Islet of Langerhans (tissue), 1 donor: ENCODE data around the gene PDE6H.

ENCODE experiments used
- FAIRE-seq: peaks from one replicate; lab custom pipeline; 2011; peaks lifted over from hg19 to GRCh38; lab: Jason Lieb, UNC

The PDE6H gene

DNA sequence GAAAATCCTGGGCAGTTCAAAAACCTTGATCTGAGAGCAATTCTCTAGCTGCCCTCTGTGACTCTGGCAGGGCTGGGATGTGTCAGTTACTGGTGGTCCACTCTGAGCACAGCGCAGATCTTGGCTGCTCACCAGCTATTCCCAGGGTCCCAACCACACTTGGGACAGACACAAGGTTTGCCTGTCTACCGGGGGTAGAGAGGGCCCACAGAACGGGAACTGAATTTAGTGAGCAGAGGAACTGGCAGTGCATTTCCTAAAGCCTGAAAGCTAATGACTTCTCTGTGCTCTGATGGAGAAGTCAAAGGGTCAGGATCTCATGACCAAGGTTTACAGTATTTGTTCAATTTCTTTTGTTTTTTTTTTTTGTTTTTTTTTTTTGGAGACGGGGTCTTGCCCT, 2.6 kb downstream of the PDE6H start:
- FAIRE-seq: no peak

DNA sequence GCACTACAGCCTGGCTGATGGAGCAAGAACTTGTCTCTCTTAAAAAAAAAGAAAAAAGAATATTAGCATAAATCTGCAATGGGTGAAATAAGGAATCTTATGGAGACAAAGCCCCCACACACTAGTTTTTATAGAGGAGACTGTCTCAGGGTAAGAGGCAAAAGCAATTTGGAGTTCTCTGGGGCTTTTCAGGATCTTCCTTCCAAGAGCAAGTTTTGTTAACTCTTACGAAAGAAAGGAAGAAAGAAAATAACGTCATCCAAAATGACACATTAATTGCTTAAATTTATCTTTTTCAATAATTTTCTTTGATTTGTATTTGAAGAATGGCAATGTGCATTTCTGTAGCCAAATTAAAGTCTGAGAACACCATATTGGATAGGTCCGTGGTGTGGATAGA, 3.8 kb downstream of the PDE6H start:
- FAIRE-seq: no peak

DNA sequence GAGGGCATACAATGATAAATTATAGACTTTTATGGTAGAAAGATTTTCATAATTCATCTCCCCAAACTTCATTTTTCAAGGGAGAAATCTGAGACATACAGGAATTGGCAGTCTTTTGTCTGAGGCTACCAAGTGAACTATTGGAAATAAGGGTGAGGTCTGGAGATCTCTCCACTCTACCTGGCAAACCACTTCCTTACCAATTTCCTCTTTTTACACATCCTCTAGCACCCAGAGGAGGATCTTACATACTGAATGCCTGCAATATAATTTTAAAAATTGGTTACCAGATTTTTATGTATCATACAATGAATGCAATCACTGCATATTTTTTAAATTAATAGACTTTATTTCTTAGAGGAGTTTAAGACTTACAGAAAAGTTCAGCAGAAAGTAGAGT, 6.6 kb downstream of the PDE6H start:
- FAIRE-seq: no peak

DNA sequence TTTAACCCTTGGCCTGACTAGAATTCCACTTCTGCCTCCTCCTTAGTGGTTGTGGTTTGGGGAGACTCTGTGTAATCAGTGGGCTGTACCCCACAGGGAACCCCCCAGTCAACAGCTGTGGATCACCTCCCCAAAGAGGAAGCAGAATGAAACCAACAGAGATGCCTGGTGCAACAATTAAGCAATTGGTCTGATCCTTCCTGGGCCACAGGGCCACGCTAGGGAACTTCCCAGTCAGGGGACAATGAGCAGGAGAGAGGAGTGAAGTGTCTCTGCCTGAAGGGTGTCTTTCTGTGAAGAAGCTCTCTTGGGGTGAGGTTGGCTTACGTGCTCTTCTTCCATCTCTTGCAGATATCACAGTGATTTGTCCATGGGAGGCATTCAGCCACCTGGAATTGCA, 8.2 kb downstream of the PDE6H start:
- FAIRE-seq: no peak

DNA sequence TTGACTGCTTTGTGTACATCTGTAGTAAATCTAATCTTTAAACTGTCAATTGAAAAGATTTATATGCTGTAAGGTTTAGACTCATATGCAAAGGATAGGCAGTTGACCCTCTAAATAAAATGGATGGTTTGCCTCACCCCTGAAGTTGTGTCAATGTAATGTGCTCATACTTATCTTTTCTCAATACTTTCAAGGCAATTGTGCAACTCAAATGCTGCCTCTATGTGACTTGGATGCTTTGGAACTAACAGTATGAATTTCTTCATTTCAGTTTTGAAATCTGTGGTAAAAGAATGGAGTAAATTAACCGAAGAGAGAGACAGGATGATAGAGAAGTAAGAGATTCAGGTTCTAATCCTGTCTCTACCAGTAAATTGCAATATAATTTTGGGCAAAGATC, 9.7 kb downstream of the PDE6H start:
- FAIRE-seq: no peak

DNA sequence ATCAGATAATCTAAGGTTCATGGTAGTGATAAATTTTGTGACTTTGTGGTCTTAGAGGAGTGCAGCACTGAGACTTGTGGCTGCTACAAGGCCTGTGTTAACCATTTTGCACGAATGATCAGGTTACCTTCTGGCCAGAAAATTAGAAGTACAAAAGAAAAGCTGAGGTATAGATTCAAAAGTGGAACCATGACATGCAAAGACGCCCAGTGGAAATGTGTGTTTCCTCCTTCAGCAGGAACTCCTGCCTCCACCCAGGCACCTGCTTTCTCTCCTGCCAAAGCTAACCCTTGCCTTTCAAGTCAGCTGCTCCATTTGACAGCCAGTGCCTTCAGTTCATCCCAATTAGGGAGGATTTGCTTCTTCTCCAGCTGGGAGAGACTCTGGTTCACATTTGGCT, 10.1 kb downstream of the PDE6H start:
- no peak for FAIRE-seq

DNA sequence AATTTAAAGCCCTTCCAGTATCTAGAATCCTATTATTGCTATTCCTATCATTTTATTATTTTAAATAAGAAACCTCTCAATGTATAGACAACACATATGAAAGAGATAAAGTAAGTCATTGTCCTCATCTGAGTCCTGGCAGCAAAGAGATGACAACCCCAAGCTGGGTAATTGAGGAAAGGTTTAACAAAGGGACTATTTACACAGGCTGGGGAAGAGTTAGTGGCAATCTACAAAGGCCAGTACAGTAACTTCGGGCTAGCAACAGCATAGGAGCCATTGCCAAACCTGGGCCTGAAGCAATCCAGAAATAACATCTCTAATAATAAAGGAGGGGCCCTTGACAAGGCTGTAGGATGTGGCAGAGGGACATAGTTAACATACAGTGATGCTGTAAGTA, 11.2 kb downstream of the PDE6H start:
- FAIRE-seq: no peak

DNA sequence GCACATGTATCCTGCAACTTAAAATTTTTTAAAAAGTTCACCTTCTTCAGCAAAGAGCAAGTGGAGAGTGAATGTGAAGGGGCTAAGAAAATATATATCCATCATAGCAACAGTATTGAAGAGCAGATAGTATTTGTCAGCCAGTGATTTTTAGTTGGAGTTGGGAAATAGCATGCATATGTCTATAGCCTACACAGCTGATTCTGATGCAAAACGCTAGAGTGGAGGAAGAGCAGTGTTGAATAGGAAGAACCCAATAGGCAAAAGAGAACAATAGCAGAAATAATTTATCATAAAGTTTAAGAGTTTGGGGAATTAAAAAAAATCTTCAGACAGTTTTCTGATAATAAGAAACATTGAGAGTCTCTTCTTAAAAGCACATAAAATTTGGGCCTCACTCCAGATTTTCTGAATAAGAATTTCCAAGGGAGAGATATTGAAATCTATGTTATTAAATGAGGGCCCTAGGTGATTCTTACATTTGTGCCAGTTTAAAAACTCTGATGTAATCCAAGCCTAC, 12.0 kb downstream of the PDE6H start:
- FAIRE-seq: no peak

DNA sequence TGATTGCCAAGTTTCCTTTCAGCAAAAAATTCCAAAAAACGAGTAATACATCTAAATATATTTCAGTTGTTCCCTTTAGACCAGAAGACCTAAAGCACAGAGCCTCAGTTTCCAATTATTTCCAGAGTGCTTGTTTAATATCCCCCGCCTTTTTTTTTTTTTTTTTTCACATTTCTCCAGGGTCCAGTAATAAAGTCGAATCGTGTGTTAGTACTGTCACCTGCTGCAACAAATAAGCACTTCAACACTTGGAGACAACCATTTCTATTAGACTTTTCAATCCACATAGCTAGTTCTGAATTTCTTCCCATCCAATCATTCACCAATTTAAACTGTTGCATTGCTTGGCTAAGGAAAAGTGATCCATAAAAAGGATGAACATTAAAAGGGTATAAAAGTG, 13.6 kb downstream of the PDE6H start:
- no peak for FAIRE-seq

DNA sequence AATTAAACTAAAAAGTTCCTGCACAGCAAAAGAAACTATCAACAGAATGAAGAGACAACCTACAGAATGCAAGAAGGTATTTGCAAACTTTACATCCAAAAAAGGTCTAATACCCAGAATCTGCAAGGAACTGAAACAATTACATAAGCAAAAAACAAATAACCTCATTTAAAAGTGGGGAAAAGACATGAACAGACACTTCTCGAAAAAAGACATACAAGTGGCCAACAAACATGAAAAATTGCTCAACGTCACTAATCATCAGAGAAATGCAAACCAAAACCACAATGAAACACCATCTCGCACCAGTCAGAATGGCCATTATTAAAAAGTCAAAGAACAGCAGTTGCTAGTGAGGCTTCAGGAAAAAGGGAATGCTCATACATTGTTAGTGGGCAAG, 15.2 kb downstream of the PDE6H start:
- FAIRE-seq: no peak

DNA sequence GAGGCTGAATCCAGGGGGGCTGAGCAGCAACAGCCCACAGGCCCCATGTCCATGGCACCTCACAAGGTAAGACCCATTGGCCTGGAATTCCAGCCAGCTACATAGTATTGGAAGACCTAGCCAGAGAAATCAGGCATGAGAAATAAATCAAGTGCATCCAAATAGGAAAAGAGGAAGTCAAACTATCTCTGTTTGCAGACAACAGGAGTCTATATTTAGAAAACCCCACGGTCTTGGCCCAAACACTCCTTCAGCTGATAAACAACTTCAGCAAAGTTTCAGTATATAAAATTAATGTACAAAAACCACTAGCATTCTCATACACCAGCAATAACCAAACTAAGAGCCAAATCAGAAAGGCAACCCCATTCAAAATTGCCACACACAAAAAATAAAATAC, 16.9 kb downstream of the PDE6H start:
- no peak for FAIRE-seq

DNA sequence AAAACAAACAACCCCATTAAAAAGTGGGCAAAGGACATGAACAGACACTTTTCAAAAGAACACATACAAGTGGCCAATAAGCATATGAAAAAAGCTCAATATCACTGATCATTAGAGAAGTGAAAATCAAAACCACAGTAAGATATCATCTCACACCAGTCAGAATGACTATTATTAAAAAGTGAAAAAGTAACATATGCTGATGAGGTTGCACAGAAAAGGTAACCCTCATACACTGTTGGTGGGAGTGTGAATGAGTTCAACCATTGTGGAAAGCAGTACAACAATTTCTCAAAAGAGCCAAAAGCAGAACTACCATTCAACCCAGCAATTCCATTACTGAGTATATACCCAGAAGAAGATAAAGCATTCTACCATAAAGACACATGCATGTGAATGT, 18.2 kb downstream of the PDE6H start:
- FAIRE-seq: no peak

DNA sequence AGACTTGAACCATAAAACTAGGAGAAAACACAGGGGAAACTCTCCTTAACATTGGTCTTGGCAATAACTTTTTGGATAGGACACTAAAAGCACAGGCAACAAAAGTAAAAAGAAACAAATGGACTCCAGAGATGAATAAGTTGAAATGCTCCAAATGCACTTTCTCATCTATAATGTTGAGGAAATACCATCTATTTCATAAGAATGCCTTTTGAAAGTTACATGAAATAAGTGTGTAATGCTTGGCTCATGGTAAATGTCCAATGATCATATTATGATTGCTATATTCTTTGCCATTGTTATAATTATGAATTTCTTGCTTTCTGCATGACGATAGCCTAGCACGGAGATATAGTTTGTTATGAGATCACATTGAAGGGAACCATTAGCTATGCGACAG, 19.8 kb downstream of the PDE6H start:
- FAIRE-seq: no peak

DNA sequence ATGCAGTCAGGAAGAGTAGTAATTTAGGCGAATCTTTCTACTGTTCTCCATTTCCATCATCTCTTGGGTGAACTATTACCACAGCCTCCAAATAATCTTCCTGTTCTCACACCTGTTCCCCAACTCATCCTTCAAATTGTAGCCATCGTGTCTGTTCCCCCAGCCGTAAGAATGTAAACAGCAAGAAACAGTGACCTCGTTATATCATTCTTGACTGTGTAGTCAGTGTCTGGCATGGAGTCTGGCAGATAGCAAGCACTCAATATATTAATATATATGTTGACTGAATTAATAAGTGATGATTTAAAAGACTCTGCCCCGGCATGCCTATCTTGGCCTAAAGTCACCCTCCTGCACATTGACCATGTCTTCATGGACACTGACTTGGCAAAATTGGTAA, 20.3 kb downstream of the PDE6H start:
- FAIRE-seq: no peak

DNA sequence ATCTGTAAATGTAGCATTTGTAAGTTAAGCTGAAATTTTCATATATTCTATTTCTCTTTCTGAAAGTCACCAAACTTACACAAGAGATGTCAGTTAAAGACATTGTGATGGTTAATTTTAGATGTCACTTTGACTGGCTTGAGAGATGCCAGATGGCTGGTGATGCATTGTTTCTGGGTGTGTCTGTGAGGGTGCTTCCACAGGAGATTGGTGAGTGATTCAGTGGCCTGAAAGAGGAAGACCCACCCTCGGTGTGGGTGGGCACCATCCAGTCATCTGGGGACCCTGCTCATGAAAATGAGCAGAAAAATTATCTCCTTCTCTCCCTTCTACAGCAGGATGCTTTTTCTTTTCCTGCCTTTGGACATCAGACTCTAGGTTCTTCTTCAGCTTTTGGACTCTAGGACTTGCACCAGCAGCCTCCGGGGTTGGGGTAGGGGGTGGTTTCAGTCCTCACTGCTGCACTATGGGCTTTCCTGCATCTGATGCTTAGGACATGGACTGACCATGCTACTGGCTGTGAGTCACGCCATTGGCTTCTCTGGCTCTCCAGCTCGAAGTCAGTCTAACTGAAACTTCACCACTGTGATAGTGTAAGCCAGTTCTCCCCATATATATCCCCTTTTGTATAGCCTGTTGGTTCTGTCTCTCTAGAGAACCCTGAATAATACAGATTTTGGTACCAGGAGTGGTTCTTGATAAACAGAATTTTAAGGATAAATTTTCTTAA, 20.9 kb downstream of the PDE6H start:
- no peak for FAIRE-seq

DNA sequence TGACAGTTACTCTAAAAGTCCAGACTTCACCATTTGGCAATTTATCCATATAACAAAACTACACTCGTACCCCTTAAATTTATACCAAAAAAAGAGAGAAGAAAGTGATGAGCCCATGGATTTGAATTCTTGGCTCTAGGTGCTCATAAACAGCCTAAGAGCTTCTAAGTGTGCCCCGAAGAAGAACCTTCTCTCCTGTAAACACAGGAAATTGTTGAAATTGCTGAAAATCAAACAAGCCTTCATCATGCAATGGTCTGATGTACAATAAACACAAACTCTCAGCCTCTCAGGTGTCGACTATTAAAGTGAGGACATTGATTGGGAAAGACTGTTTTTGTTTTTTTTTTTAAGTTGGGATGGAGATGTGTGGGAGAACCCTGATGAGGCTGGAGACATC, 21.8 kb downstream of the PDE6H start:
- FAIRE-seq: no peak

DNA sequence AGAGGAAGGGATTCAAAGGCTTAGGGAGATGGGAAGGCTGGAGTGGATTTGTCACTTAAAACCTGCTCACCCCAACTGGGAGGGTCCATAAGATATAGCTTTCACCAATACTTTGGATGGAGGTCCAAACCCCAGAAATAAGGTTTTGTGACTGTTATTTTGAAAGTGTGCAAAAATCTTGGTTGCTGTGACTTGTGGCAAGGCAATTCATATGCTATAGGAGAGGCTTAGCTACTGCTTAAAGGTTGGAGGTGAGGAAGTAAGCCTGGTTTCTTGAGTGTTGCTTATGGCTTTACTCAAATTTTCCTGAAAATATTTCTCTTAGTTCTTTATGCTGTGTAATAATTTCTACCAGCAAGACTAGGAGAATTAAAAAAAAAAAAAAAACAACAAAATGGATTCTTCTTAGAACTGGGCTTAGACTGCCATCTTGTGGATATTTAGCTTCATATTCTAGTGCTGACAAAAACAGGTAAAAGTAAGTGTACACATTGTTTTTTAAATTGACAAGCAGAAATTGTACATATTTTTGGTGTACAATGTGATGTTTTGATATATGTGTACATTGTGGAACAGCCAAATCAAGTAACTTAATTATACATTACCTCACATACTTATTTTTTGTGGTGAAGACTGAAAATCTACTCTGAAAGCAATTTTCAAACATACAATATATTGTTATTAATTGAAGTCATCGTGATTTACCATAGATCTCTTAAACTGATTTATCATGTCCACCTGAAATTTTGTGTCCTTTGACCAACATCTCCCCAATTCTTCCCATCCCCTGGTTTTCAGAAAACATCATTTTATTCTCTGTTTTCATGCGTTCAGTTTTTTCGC, 23.0 kb downstream of the PDE6H start:
- FAIRE-seq: peak; percentile 100

DNA sequence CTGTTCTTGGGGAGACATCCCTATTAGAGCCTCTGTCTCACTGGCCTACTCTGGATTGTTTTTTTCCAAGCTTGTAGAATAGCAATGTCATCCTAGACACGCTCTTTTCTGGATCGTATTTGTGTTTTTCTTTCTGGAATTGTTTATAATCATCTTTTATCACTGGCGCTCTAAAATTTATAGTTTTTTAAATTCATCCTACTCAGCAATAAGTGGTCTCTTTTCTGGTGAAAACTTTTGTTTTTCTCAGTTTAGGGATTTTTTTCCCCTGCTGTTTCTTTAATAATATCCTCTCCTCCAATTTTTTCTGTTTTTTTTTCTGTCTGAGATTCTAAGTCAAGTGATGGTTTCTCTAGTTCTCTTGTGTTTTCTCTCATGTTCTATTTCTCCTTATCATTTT, 25.2 kb downstream of the PDE6H start:
- no peak for FAIRE-seq

DNA sequence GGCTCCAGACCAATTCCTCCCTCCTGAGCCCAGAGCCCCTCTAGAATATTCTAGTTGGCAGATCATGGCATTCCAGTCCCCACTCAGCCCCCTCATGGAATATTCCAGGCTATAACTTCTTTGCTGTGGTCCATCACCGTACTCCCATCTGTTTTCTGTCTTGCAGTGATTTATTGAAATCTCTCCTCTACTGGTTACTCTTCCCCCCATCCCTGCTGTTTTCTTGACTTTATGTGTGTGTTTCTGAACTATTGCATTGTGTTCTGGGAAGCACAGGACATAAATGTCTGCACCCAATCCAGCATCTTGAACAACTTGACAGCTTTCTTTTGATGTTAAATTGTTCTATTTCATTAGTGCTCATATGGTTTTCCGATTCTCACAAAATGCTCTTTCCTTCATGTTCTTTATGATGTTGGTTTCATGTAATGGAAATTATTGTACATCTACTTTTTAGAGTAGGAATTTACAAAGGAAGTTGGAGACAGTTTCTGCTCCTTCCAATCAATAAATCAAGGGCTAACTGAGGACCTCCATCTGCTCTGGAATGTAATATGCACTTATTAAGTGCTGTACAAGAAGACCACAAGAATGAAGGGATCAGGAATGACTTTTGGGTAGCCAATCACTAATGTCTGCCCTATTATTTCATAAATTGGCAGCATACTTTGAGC, 26.3 kb downstream of the PDE6H start:
- no peak for FAIRE-seq

DNA sequence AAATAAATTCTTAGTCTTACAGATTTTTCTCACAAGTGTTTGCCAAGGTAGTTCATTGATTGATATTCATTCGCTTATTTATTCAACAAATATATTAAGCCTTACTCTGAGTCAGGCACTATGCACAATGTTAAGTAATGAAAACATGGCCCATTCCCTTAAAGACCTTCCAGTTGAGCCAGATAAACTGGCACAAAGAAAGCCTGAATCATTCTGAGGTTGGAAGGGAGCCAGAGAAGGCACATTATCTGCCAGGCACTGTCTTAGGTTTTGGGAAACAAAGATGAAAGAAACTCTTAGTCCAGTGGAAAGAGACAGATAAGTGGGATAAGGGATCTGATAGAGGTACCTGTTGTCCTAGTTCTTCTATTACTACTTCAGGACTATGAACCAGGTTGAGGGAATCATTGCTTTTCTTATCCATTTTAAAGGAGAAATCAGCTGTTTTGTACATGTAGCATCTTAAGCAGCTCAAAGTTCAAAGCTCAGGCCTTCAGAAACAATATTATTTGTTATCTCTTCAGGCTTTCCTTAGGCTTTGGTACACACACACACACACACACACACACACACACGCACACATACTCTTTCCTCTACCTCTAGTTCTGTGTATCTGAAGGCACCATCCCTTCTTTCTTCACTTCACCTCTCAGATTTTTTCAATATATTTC, 27.0 kb downstream of the PDE6H start:
- FAIRE-seq: no peak

DNA sequence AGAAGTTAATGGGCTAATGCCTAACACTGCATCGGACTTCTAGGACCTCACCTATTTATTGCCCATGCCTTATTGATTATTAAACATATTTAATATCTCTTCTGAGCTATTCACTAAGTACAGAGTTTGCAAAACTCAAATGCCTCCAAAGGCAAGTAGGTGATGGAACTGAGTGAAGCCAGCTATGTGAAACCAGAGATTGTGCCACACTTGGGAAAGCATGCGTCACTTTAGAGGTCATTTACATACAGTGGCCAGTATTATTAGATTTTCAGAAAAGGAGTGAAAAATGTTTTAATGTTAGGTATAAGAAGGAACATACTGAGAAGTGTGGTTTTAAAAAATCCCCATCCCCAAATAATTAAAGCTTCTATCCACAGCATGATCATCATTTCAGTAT, 27.7 kb downstream of the PDE6H start:
- FAIRE-seq: no peak

DNA sequence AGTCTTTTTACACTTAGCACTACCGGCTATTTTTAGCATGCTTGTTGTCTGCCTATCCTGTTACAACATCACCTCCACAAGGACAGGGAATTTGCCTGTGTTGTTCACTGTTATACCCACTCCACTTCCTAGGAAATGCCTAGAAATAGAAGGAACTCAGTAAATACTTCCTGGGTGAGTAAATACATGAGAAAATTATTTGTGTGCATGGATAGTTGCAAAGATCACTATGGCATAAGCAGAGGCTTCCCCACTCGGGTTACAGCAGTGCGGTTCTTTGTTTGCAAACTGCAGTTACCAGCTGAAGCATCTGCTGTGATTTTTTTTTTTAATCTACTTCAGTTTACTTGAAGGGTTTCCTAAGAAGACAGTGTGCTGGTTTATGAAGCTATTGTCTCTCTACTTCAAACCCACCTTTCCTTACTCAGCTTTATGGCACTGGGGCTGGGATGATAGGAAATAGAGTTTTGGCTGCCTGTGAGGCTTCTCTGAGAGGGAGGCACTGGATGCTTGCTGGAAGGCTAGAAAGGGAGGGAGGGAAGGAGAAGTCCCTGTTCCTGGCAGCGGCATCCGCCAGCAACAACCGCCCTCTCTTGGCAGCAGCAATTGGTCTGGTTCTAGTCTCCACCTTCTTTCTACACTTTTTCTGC, 29.0 kb downstream of the PDE6H start:
- no peak for FAIRE-seq
